ENCODE data around the gene ZNF710. TPM values are rescaled to one million over a fixed set of nuclear protein-coding genes. Genes with fewer than 3 reads are reported as not detected.

The ZNF710 gene
- total RNA-seq, 2 donors from 2014 or later: 18.1 to 34.5 TPM

DNA sequence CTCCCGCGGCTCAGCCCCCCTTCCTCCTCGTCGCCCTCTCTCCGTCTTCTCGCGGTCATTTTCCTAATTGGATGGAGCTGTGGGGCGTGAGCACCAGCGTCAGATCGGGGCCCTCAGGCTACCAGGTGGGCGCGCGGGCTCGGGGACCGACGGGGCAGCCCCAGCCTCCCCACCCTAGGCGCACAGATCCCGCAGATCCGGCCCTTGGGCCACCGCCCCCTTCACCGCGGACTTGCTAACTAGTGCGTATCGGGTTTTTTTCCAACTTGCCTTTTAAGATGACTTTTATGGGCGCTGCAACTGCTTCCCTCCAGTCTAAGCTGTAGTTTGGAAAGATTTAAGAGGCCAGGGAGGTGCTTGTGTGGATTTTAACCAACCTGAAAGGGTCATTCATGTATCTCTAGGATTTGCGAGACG, 1.3 kb downstream of the ZNF710 start:
- H3K4me3 ChIP-seq: peak overlapping the region; percentile 39 to 75
- no peaks in the 10 kb centered on the region for H3K27me3 ChIP-seq
- no peaks in the 10 kb centered on the region for H3K36me3 ChIP-seq (replicated peaks in 1 of 2; ENCODE audit: insufficient read depth in 1 of 2, low read depth in 2 of 2)
- intact Hi-C loops (cut with DNase I): no loop called here
- ATAC-seq (no peak), DNase-seq (peak; percentile 35 to 53 (median 41))
- no peaks in the 10 kb centered on the region for H3K9me3 ChIP-seq
- H3K27ac ChIP-seq: peak overlapping the region; percentile 92 to 99 (median 95)
- TF ChIP-seq, protein P1, sequence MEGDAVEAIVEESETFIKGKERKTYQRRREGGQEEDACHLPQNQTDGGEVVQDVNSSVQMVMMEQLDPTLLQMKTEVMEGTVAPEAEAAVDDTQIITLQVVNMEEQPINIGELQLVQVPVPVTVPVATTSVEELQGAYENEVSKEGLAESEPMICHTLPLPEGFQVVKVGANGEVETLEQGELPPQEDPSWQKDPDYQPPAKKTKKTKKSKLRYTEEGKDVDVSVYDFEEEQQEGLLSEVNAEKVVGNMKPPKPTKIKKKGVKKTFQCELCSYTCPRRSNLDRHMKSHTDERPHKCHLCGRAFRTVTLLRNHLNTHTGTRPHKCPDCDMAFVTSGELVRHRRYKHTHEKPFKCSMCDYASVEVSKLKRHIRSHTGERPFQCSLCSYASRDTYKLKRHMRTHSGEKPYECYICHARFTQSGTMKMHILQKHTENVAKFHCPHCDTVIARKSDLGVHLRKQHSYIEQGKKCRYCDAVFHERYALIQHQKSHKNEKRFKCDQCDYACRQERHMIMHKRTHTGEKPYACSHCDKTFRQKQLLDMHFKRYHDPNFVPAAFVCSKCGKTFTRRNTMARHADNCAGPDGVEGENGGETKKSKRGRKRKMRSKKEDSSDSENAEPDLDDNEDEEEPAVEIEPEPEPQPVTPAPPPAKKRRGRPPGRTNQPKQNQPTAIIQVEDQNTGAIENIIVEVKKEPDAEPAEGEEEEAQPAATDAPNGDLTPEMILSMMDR (IDR thresholded peaks at IDR 0.05): no peak
- TF ChIP-seq POLR2A (IDR thresholded peaks at IDR 0.05): peak in 2 of 3 donors; percentile 28 to 36
- peaks cover 86% of the 10 kb centered on the region for H3K4me1 ChIP-seq
- WGBS, 2 donors: 2 to 11% methylated on average over 3 to 22 of the region's 27 CpGs

DNA sequence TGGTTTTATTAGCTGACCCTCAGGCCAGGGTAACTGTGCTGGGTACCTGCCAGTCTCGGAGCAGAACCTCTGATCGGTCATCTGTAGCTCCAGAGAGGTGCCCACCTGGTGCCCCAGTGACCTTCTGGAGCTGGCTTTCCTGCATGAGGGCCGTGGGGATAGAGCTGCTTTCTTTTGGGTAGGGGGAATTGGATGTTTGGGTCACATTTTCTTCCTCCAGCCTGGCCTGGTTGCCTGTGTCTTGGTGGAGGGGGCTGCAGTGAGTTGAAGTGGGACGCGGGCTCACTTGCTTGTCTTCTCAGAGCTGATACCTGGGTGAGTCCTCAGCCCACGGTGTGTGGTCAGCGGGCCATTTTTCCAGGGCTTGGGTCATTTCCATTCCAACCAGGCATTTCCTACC, 2.6 kb downstream of the ZNF710 start:
- H3K9me3 ChIP-seq: no peaks in the 10 kb centered on the region
- DNase-seq: no peak
- intact Hi-C loops (cut with DNase I): no loop called here
- no peak overlapping the region for H3K4me3 ChIP-seq
- H3K27me3 ChIP-seq: no peaks in the 10 kb centered on the region
- H3K27ac ChIP-seq: peak overlapping the region; percentile 92 to 99 (median 95)
- peaks cover 76% of the 10 kb centered on the region for H3K4me1 ChIP-seq
- no peak for ATAC-seq
- WGBS, 2 donors: 70 to 89% methylated on average over 7 of the region's 7 CpGs
- no peak for TF ChIP-seq POLR2A (IDR thresholded peaks at IDR 0.05)
- TF ChIP-seq, protein P1 (IDR thresholded peaks at IDR 0.05): no peak
- H3K36me3 ChIP-seq (replicated peaks in 1 of 2; ENCODE audit: insufficient read depth in 1 of 2, low read depth in 2 of 2): no peaks in the 10 kb centered on the region

GRCh38 chr15:90004252-90004651, 3.1 kb downstream of the ZNF710 start:
- peak overlapping the region; percentile 60 to 99 (median 94) for H3K27ac ChIP-seq
- H3K36me3 ChIP-seq (replicated peaks in 1 of 2; ENCODE audit: insufficient read depth in 1 of 2, low read depth in 2 of 2): no peaks in the 10 kb centered on the region
- DNase-seq (peak in 2 of 4 donors; percentile 20 to 31), ATAC-seq (no peak)
- peaks cover 71% of the 10 kb centered on the region for H3K4me1 ChIP-seq
- TF ChIP-seq POLR2A (IDR thresholded peaks at IDR 0.05): no peak
- TF ChIP-seq, protein P1 (IDR thresholded peaks at IDR 0.05): no peak
- no peaks in the 10 kb centered on the region for H3K9me3 ChIP-seq
- 51 to 58% methylated on average over 5 of the region's 5 CpGs for WGBS, 2 donors
- intact Hi-C loops (cut with DNase I): no loop called here
- no peak overlapping the region for H3K4me3 ChIP-seq
- H3K27me3 ChIP-seq: no peaks in the 10 kb centered on the region

GRCh38 chr15:90004671-90005070, 3.5 kb downstream of the ZNF710 start:
- peaks cover 67% of the 10 kb centered on the region for H3K4me1 ChIP-seq
- 42 to 67% methylated on average over 8 of the region's 8 CpGs for WGBS, 2 donors
- peak overlapping the region; percentile 60 to 99 (median 94) for H3K27ac ChIP-seq
- peak in 2 of 3 donors; percentile 31 to 50 for TF ChIP-seq POLR2A (IDR thresholded peaks at IDR 0.05)
- TF ChIP-seq, protein P1 (IDR thresholded peaks at IDR 0.05): no peak
- H3K27me3 ChIP-seq: no peaks in the 10 kb centered on the region
- H3K36me3 ChIP-seq (replicated peaks in 1 of 2; ENCODE audit: insufficient read depth in 1 of 2, low read depth in 2 of 2): no peaks in the 10 kb centered on the region
- H3K9me3 ChIP-seq: no peaks in the 10 kb centered on the region
- intact Hi-C loops (cut with DNase I): loop anchor here (5.0 kb wide), 1 partner anchor 73 kb away; no protein-coding TSS in a partner anchor
- DNase-seq (peak in 3 of 4 donors; percentile 46 to 68 (median 48)), ATAC-seq (no peak)
- no peak overlapping the region for H3K4me3 ChIP-seq
